Fibroblast of mammary gland (primary cell): ENCODE data around the gene LBHD2.
A peak's percentile ranks its signal among the peaks of the same experiment; 100 is the strongest.

Experiments
- DNase-seq: peaks from one replicate; pipeline ENCODE4 v3.0.0-alpha.2; 2010; ENCODE audit warnings: low read depth
- H3K4me3 ChIP-seq: 2 replicates; pipeline ENCODE4 v1.5.1; 2011; ENCODE audit warnings: low read depth, mild to moderate bottlenecking, low read length, moderate library complexity; ENCODE audit not compliant: control insufficient read depth
- CTCF ChIP-seq: conservative IDR thresholded peaks from 2 replicates; pipeline ENCODE4 v1.5.1; 2011; ENCODE audit warnings: low read depth, low read length, inconsistent platforms; ENCODE audit not compliant: control insufficient read depth, insufficient read depth

LBHD2 gene

GRCh38 chr14:103061482-103061976, 22.5 kb upstream of the LBHD2 start:
- no peak for TF ChIP-seq CTCF
- no peak for DNase-seq
- no peak overlapping the region for H3K4me3 ChIP-seq

- TF ChIP-seq CTCF: no peak
- DNase-seq: no peak
- no peak overlapping the region for H3K4me3 ChIP-seq
These were observed 19.6 kb upstream of the LBHD2 start for GRCh38 chr14:103064436-103064835.

GRCh38 chr14:103064978-103065377, 19.0 kb upstream of the LBHD2 start:
- no peak overlapping the region for H3K4me3 ChIP-seq
- no peak for TF ChIP-seq CTCF
- no peak for DNase-seq

- no peak for TF ChIP-seq CTCF
- H3K4me3 ChIP-seq: no peak overlapping the region
- no peak for DNase-seq
These were observed 18.1 kb upstream of the LBHD2 start for GRCh38 chr14:103065861-103066260.

GRCh38 chr14:103066399-103066798, 17.6 kb upstream of the LBHD2 start:
- DNase-seq: no peak
- H3K4me3 ChIP-seq: no peak overlapping the region
- TF ChIP-seq CTCF: no peak

- TF ChIP-seq CTCF: no peak
- H3K4me3 ChIP-seq: no peak overlapping the region
- peak; percentile 80 for DNase-seq
These were observed 16.6 kb upstream of the LBHD2 start for GRCh38 chr14:103067231-103067954.
